Measurements from ENCODE around the gene GNG4. TPM values are rescaled to one million over a fixed set of nuclear protein-coding genes. Genes with fewer than 3 reads are reported as not detected.

GNG4 gene
- total and polyA plus RNA-seq, 2 experiments from 2014 or later: 4.8 to 11.8 TPM

- Histone ChIP-seq H3K36me3 (replicated peaks; ENCODE audit: insufficient read depth, low read depth) (no peaks in the 10 kb centered on the region), H3K27me3 (no peaks in the 10 kb centered on the region), H3K4me1 (ENCODE audit: insufficient read depth) (peaks cover 3% of the 10 kb centered on the region), H3K27ac (no peak overlapping the region), H3K4me3 (no peak overlapping the region), H2AFZ (no peak overlapping the region), H3K79me2 (no peaks in the 10 kb centered on the region), H3K4me2 (no peak overlapping the region), H3K9me2 (replicated peaks; ENCODE audit: insufficient read depth) (no peaks in the 10 kb centered on the region), H4K20me1 (ENCODE audit: insufficient read depth, poor library complexity, severe bottlenecking) (no peaks in the 10 kb centered on the region), H3K9me3 (ENCODE audit: low read depth) (no peaks in the 10 kb centered on the region)
- DNase-seq (ENCODE audit: low spot score): no peak
- TF ChIP-seq CTCF (IDR thresholded peaks at IDR 0.05; ENCODE audit: poor library complexity): peak; percentile 30
- no peak for TF ChIP-seq EZH2phosphoT487 (IDR thresholded peaks at IDR 0.05; ENCODE audit: low read depth, severe bottlenecking, unreplicated experiment)
- 84% methylated on average over 3 of the region's 3 CpGs for WGBS (ENCODE audit: low lambda C conversion rate, missing lambda C conversion rate)
Observed at GRCh38 chr1:235617808-235618207, 31.8 kb downstream of the GNG4 start.

DNA sequence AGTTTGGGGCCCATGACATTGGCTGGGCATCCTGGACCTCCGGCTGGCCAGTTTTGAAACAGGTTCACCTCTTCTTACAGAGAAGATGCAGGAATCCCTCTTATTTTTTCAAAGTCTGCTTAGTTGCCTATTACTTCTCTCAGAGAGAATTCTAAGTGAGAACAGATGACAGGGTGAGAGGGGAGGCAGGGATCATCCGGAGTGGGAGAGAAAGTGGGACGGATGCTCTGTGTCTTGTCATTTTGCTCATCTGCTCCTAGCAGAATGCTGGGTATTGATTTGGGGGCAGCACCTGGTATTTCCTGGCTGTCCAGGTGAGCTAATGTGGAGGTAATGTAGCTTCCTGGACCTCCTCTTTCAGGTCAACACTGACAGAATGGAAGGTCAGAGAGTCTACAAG, 32.4 kb downstream of the GNG4 start:
- H3K9me2 ChIP-seq (replicated peaks; ENCODE audit: insufficient read depth): no peaks in the 10 kb centered on the region
- 91% methylated on average over 3 of the region's 3 CpGs for WGBS (ENCODE audit: low lambda C conversion rate, missing lambda C conversion rate)
- H3K27ac ChIP-seq: no peak overlapping the region
- H4K20me1 ChIP-seq (ENCODE audit: insufficient read depth, poor library complexity, severe bottlenecking): no peaks in the 10 kb centered on the region
- H3K9me3 ChIP-seq (ENCODE audit: low read depth): no peaks in the 10 kb centered on the region
- TF ChIP-seq EZH2 (IDR thresholded peaks at IDR 0.05; ENCODE audit: borderline replicate concordance): no peak
- no peak for TF ChIP-seq EZH2phosphoT487 (IDR thresholded peaks at IDR 0.05; ENCODE audit: low read depth, severe bottlenecking, unreplicated experiment)
- no peak for TF ChIP-seq CTCF (IDR thresholded peaks at IDR 0.05; ENCODE audit: poor library complexity)
- DNase-seq (ENCODE audit: low spot score): no peak
- H3K4me1 ChIP-seq (ENCODE audit: insufficient read depth): peaks cover 3% of the 10 kb centered on the region
- no peaks in the 10 kb centered on the region for H3K79me2 ChIP-seq
- H2AFZ ChIP-seq: no peak overlapping the region
- H3K27me3 ChIP-seq: no peaks in the 10 kb centered on the region
- no peaks in the 10 kb centered on the region for H3K36me3 ChIP-seq (replicated peaks; ENCODE audit: insufficient read depth, low read depth)
- H3K4me2 ChIP-seq: no peak overlapping the region
- no peak overlapping the region for H3K4me3 ChIP-seq

GRCh38 chr1:235614442-235614954, 35.1 kb downstream of the GNG4 start:
- H3K4me2 ChIP-seq: no peak overlapping the region
- no peaks in the 10 kb centered on the region for H3K27me3 ChIP-seq
- H3K9me2 ChIP-seq (replicated peaks; ENCODE audit: insufficient read depth): no peaks in the 10 kb centered on the region
- TF ChIP-seq EZH2 (IDR thresholded peaks at IDR 0.05; ENCODE audit: borderline replicate concordance): no peak
- no peak for TF ChIP-seq EZH2phosphoT487 (IDR thresholded peaks at IDR 0.05; ENCODE audit: low read depth, severe bottlenecking, unreplicated experiment)
- no peak for TF ChIP-seq CTCF (IDR thresholded peaks at IDR 0.05; ENCODE audit: poor library complexity)
- no peaks in the 10 kb centered on the region for H3K9me3 ChIP-seq (ENCODE audit: low read depth)
- peaks cover 3% of the 10 kb centered on the region for H3K4me1 ChIP-seq (ENCODE audit: insufficient read depth)
- no peak overlapping the region for H3K27ac ChIP-seq
- no peak for DNase-seq (ENCODE audit: low spot score)
- H2AFZ ChIP-seq: no peak overlapping the region
- H3K4me3 ChIP-seq: no peak overlapping the region
- H4K20me1 ChIP-seq (ENCODE audit: insufficient read depth, poor library complexity, severe bottlenecking): no peaks in the 10 kb centered on the region
- 77% methylated on average over 7 of the region's 7 CpGs for WGBS (ENCODE audit: low lambda C conversion rate, missing lambda C conversion rate)
- H3K79me2 ChIP-seq: no peaks in the 10 kb centered on the region
- H3K36me3 ChIP-seq (replicated peaks; ENCODE audit: insufficient read depth, low read depth): no peaks in the 10 kb centered on the region

- DNase-seq (ENCODE audit: low spot score): peak; percentile 34
- H3K36me3 ChIP-seq (replicated peaks; ENCODE audit: insufficient read depth, low read depth): no peaks in the 10 kb centered on the region
- no peak overlapping the region for H2AFZ ChIP-seq
- H3K9me3 ChIP-seq (ENCODE audit: low read depth): no peaks in the 10 kb centered on the region
- H3K79me2 ChIP-seq: no peaks in the 10 kb centered on the region
- peak overlapping the region; percentile 63 for H3K27ac ChIP-seq
- no peak overlapping the region for H3K4me3 ChIP-seq
- H3K4me2 ChIP-seq: no peak overlapping the region
- H3K27me3 ChIP-seq: no peaks in the 10 kb centered on the region
- H3K9me2 ChIP-seq (replicated peaks; ENCODE audit: insufficient read depth): no peaks in the 10 kb centered on the region
- no peak for TF ChIP-seq CTCF (IDR thresholded peaks at IDR 0.05; ENCODE audit: poor library complexity)
- no peak for TF ChIP-seq EZH2phosphoT487 (IDR thresholded peaks at IDR 0.05; ENCODE audit: low read depth, severe bottlenecking, unreplicated experiment)
- no peak for TF ChIP-seq EZH2 (IDR thresholded peaks at IDR 0.05; ENCODE audit: borderline replicate concordance)
- 76% methylated on average over 2 of the region's 2 CpGs for WGBS (ENCODE audit: low lambda C conversion rate, missing lambda C conversion rate)
- no peaks in the 10 kb centered on the region for H4K20me1 ChIP-seq (ENCODE audit: insufficient read depth, poor library complexity, severe bottlenecking)
- peaks cover 3% of the 10 kb centered on the region for H3K4me1 ChIP-seq (ENCODE audit: insufficient read depth)
Observed at GRCh38 chr1:235613602-235614001, 36.0 kb downstream of the GNG4 start.
